Brain pericyte (primary cell): ENCODE measurements around the gene HDAC7.
A peak's percentile ranks its signal among the peaks of the same experiment; 100 is the strongest.

ENCODE experiments used
- DNase-seq: peaks from one replicate; pipeline ENCODE4 v3.0.0-alpha.2; 2012; ENCODE audit warnings: low read depth, low spot score

The HDAC7 gene

GRCh38 chr12:47779943-47780504 is 39.7 kb downstream of the HDAC7 start:
- DNase-seq: no peak

DNA sequence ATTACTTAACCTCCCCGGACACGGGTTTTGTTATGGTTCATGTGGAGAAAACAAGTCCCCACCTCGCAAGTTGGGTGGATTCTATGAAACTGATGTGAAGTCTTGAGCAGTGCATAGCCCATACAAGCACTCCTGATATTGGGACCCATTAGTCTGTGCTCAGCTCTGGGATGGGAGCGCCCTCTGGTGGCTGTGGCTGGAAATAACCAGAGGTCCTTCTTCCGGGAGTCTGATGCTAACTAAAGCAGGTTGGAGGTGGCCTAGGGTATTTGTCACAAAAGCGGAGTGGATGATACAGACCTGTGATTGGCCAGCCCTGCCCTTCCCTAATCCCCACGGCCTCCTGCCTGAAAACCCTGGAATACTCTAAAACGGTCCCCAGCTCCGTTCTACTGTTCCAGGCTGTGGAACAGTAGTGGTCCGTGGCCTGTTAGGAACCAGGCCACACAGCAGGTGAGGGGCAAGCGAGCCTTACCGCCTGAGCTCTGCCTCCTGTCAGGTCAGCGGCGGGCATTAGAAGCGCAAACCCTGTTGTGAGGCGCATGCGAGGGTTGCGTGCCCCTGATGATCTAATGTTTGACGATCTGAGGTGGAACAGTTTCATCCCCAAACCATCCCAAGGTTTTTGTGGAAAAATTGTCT is 40.3 kb downstream of the HDAC7 start:
- DNase-seq: peak; percentile 58

DNA sequence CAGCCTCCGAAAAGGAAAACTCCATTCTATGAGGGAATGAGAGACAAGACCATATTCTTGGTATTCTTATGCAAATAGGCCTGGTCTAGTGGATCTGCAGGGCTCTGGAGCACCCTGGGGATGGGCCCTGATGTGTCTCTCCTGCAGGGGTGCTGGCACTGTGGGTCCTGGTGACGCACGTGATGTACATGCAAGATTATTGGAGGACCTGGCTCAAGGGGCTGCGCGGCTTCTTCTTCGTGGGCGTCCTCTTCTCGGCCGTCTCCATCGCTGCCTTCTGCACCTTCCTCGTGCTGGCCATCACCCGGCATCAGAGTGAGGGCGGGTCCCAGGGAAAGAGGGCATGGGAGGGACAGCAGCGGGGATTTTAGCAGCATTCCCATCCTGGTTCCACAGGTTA is 40.8 kb downstream of the HDAC7 start:
- DNase-seq: no peak

GRCh38 chr12:47777741-47778558 is 41.8 kb downstream of the HDAC7 start:
- no peak for DNase-seq

- DNase-seq: no peak
These were observed 42.6 kb downstream of the HDAC7 start for GRCh38 chr12:47777151-47777550.

GRCh38 chr12:47776471-47777143 is 43.1 kb downstream of the HDAC7 start:
- no peak for DNase-seq

GRCh38 chr12:47775100-47775911 is 44.4 kb downstream of the HDAC7 start:
- DNase-seq: no peak

GRCh38 chr12:47774663-47775062 is 45.0 kb downstream of the HDAC7 start:
- DNase-seq: no peak

GRCh38 chr12:47773858-47774580 is 45.7 kb downstream of the HDAC7 start:
- DNase-seq: no peak

GRCh38 chr12:47773062-47773857 is 46.4 kb downstream of the HDAC7 start, which contains the start of gene SLC48A1:
TSS of gene SLC48A1 (plus strand) at chr12:47773238. CDS start at chr12:47773305, 67 bp downstream.
- DNase-seq: no peak

DNA sequence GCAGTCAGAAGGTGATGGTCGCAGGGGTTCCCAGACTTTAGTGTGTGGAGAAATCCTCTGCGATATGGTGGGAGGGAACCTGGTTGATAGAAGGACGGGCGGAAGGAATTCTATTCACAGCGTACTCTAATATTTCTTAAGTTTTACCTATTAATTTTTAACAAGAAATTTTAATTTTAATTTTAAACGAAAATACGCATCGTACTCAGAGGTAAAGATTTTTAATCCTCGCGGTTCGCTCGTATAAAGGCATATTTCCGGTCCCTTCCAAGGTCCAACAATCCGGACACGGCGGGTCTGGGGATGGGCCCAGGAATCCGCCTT is 47.0 kb downstream of the HDAC7 start:
- no peak for DNase-seq

- DNase-seq: no peak
These were observed 47.5 kb downstream of the HDAC7 start for GRCh38 chr12:47772094-47772660.

GRCh38 chr12:47771304-47771703 is 48.4 kb downstream of the HDAC7 start:
- DNase-seq: no peak

DNA sequence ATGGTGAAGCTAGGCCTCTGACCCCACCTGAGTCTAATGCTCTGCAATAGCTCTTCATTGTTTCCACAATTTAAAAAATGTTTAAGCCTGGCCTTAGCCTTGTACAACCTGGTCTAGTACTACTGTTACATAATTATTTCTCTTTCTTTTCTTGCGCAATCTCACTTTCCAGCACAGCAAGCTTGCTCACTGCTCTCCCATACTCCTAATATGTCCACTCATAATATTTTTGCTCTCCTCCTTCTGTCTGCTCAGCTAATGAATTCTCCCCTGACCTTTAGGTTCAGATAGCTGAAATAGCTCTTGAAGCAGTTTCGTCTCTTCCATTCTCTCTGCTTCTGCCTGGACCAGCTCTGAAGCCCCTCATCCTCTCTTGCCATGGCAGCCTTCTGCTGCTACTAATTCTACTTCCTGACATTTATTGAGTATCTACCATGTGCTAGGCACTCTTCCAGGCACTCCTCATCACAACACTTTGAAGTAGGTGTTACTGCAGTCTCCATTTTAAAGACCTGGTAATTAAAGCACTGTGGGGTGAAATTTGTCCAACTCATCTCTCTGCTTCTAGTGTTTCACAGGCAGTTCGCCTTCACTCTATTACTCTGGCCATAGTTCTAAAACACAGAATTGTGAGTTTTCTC is 49.5 kb downstream of the HDAC7 start:
- no peak for DNase-seq

- DNase-seq: no peak
These were observed 50.2 kb downstream of the HDAC7 start for GRCh38 chr12:47769234-47770085.

DNA sequence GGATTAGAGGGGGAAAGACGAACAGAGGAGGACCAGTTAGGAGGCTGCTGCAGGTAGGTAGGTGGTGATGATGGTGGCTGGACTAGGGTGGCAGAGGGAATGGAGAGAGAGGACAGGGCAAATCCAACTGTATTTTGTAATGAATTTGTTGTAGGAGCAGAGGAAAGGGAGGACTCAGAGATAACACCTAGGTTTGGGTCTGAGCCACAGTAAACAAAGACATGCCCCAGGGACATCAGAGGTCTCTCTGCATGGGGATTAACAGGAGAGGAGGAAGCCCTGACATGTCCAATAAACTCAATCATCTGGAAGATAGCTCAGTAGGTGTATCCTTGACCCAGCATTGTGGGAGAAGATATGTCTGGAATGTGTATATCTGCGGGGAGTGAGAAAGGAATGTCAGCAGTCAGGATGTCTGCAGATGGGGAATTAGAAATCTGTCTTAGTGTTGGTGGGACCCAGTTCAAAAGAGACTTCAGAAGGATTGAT is 51.3 kb downstream of the HDAC7 start:
- no peak for DNase-seq

DNA sequence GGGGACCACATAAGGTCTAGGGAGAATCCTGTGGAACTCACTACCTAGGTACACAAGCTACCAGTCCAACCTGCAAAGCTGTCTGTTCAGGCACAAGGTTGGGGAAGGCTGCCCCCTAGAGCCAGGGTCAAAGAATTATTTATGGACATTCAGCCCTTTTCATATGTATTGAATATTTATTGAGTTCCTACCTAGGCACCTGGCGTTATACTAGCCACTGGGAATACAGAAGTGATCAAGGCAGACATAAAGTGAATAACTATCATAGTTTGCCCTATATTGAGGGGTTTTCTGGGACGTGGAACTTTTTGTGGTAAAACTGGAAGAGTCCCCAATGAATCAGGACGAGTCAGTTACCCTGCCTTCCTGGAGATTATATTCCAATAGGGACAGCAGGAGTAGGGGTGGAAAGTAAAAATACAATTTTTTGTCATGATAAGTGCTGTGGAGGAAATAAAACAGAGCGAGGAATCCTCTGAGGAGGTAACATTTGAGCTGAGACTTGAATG is 52.4 kb downstream of the HDAC7 start:
- DNase-seq: no peak
